ENCODE results near the gene PRKG1.

DNA sequence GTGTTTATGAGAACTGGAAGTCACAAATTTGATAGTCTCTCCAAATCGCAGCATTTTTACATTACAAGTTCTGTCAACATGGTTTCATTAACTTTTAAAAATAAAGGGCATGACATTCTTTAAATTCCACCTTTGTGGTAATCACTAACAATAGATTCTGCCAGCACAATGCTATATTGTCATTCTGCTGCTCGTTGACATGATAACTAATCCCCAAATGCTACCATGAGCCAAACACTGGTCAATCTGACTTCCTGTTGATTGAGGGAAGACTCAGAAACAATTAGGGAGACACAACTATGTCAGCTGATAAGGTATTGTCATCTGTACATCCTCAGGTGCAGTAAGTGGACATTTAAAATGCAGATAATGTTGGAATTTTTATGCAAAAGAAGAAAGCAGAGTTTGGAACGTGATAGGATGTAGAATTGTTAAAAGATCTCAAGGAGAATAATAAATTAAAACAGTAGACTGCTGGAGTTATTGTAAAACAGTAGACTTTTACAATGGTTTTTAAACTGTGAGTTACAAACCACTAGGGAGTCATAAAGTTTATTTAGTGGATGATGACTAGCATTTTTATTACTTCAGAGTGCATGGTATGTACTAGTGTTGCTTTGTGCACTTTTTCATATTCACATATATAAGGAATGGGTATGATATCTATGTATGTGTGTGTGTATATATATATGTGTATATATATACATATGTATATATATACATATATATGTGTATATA lies 1113.4 kb downstream of the PRKG1 start:
- TF ChIP-seq CTCF (conservative IDR thresholded peaks at IDR 0.05 in 1 of 2, IDR thresholded peaks at IDR 0.05 in 1 of 2; ENCODE audit: low read depth in 1 of 2, low read length in 2 of 2) (no peak), EZH2 (IDR thresholded peaks at IDR 0.05; ENCODE audit: low read length, missing control alignments) (no peak)
